HepG2 (cell line): ENCODE results near the gene RPSA. TPM values are rescaled to one million over a fixed set of nuclear protein-coding genes. Genes with fewer than 3 reads are reported as not detected.
A peak's percentile ranks its signal among the peaks of the same experiment; 100 is the strongest.

Source experiments
- GPN1 ChIP-seq: sonication (generic); formaldehyde crosslinking; IDR thresholded peaks from 2 replicates; pipeline ENCODE4 v1.5.1; 2020; ENCODE audit warnings: missing genetic modification reagents, borderline replicate concordance
- MLXIP ChIP-seq: sonication (generic); formaldehyde crosslinking; IDR thresholded peaks from 2 replicates; pipeline ENCODE4 v1.9.0; 2021; ENCODE audit warnings: missing genetic modification reagents, borderline replicate concordance
- NAIF1 ChIP-seq: sonication (generic); formaldehyde crosslinking; IDR thresholded peaks from 2 replicates; pipeline ENCODE4 v1.5.0; 2020; ENCODE audit warnings: mild to moderate bottlenecking, missing genetic modification reagents, borderline replicate concordance
- NRL ChIP-seq: sonication (generic); formaldehyde crosslinking; IDR thresholded peaks from 2 replicates; pipeline ENCODE4 v1.5.0; 2020; ENCODE audit warnings: missing genetic modification reagents, mild to moderate bottlenecking, moderate library complexity, borderline replicate concordance
- SKIL ChIP-seq: sonication (generic); formaldehyde crosslinking; IDR thresholded peaks from 2 replicates; pipeline ENCODE4 v1.8.0; 2022; ENCODE audit warnings: missing genetic modification reagents, mild to moderate bottlenecking, moderate library complexity, borderline replicate concordance
- SP140L ChIP-seq: sonication (generic); formaldehyde crosslinking; IDR thresholded peaks from 2 replicates; pipeline ENCODE4 v1.4.0; 2020; ENCODE audit warnings: missing genetic modification reagents, borderline replicate concordance
- ZBED4 ChIP-seq: sonication (generic); formaldehyde crosslinking; IDR thresholded peaks from 2 replicates; pipeline ENCODE4 v1.4.0; 2020; ENCODE audit warnings: missing genetic modification reagents, borderline replicate concordance
- ZNF136 ChIP-seq: sonication (generic); formaldehyde crosslinking; IDR thresholded peaks from 2 replicates; pipeline ENCODE4 v1.8.1; 2022; ENCODE audit warnings: low read depth, mild to moderate bottlenecking, moderate library complexity, missing genetic modification reagents
- ZNF616 ChIP-seq: sonication (generic); formaldehyde crosslinking; IDR thresholded peaks from 2 replicates; pipeline ENCODE4 v1.5.0; 2020; ENCODE audit warnings: low read depth, mild to moderate bottlenecking, missing genetic modification reagents
- polyA plus RNA-seq, 8 experiments: library from polyadenylated mRNA; depleted of rRNA in 3 of 8; stranded (reverse) in 7 of 8; unstranded in 1 of 8; fragments of >200 nt; fragmentation: Illumina TruSeq in 4 of 8; extraction: Trizol in 4 of 8; gene quantifications; 2 replicates each; pipeline versions ENCODE4 v1.2.1 to v1.2.3, GENCODE V29; 2011 to 2016; ENCODE audit warnings: low read depth in 4 of 8, missing spikeins in 1 of 8, mixed read lengths in 1 of 8; ENCODE audit not compliant: insufficient read depth in 1 of 8
- total RNA-seq, 5 experiments: library from RNA; depleted of rRNA; stranded (reverse); fragments of >200 nt; fragmentation: Illumina TruSeq; extraction: Trizol; gene quantifications; 2 replicates each; pipeline ENCODE4 v1.2.3, GENCODE V29; 2016; ENCODE audit warnings: low read depth in 1 of 5
- TF ChIP-seq, protein P1 (sequence below): IDR thresholded peaks from 2 replicates; pipeline ENCODE4 v1.6.1; 2016; ENCODE audit warnings: low read depth, missing genetic modification reagents, missing compliant biosample characterization

The RPSA gene
- total and polyA plus RNA-seq, 2 of the 13 experiments (the other 11 are each of a cell fraction or from before 2014, with no cell fraction given): 1,683 to 3,226 TPM

GRCh38 chr3:39383881-39384664, 22.4 kb upstream of the RPSA start (continued):
- TF ChIP-seq ZBED4 (CRISPR knock-in tag): no peak
- TF ChIP-seq, protein P1, sequence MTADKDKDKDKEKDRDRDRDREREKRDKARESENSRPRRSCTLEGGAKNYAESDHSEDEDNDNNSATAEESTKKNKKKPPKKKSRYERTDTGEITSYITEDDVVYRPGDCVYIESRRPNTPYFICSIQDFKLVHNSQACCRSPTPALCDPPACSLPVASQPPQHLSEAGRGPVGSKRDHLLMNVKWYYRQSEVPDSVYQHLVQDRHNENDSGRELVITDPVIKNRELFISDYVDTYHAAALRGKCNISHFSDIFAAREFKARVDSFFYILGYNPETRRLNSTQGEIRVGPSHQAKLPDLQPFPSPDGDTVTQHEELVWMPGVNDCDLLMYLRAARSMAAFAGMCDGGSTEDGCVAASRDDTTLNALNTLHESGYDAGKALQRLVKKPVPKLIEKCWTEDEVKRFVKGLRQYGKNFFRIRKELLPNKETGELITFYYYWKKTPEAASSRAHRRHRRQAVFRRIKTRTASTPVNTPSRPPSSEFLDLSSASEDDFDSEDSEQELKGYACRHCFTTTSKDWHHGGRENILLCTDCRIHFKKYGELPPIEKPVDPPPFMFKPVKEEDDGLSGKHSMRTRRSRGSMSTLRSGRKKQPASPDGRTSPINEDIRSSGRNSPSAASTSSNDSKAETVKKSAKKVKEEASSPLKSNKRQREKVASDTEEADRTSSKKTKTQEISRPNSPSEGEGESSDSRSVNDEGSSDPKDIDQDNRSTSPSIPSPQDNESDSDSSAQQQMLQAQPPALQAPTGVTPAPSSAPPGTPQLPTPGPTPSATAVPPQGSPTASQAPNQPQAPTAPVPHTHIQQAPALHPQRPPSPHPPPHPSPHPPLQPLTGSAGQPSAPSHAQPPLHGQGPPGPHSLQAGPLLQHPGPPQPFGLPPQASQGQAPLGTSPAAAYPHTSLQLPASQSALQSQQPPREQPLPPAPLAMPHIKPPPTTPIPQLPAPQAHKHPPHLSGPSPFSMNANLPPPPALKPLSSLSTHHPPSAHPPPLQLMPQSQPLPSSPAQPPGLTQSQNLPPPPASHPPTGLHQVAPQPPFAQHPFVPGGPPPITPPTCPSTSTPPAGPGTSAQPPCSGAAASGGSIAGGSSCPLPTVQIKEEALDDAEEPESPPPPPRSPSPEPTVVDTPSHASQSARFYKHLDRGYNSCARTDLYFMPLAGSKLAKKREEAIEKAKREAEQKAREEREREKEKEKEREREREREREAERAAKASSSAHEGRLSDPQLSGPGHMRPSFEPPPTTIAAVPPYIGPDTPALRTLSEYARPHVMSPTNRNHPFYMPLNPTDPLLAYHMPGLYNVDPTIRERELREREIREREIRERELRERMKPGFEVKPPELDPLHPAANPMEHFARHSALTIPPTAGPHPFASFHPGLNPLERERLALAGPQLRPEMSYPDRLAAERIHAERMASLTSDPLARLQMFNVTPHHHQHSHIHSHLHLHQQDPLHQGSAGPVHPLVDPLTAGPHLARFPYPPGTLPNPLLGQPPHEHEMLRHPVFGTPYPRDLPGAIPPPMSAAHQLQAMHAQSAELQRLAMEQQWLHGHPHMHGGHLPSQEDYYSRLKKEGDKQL (CRISPR knock-in tag): no peak
- TF ChIP-seq NRL (CRISPR knock-in tag): no peak
- peak; percentile 80; the same call in 1 of the 2 replicates for TF ChIP-seq ZNF616 (CRISPR knock-in tag)
- no peak for TF ChIP-seq SP140L (CRISPR knock-in tag)
- TF ChIP-seq MLXIP: no peak
- no peak for TF ChIP-seq NAIF1 (CRISPR knock-in tag)
- no peak for TF ChIP-seq GPN1 (CRISPR knock-in tag)
- no peak for TF ChIP-seq ZNF136 (CRISPR knock-in tag)
- no peak for TF ChIP-seq SKIL (CRISPR knock-in tag)
